Caco-2 (cell line): ENCODE data around the gene CDC42BPA. TPM values are rescaled to one million over a fixed set of nuclear protein-coding genes. Genes with fewer than 3 reads are reported as not detected.

Experiments used
- BruUV-seq: library from RNA; stranded (reverse); fragments of 400-500 nt; replicated peaks from 2 replicates; lab custom pipeline; 2021; lab: Mats Ljungman, UMichigan
- CTCF ChIA-PET: fragments of 300-600 bp; sonication (Branson Sonifier 250); formaldehyde crosslinking; loops from one replicate; lab custom pipeline; 2022; ENCODE audit warnings: antibody characterized with exemption; lab: Charles Lee
- POLR2A ChIA-PET: fragments of 300-600 bp; sonication (Branson Sonifier 250); formaldehyde crosslinking; loops from one replicate; lab custom pipeline; 2022; ENCODE audit warnings: antibody characterized with exemption; lab: Charles Lee
- DNase-seq, 2 experiments: peaks; one replicate each; pipeline versions ENCODE4 v3.0.0 to v3.0.0-alpha.2; 2020 to 2022
- H3K27me3 ChIP-seq: replicated peaks from 2 replicates; pipeline ENCODE4 v1.6.0; 2011; ENCODE audit warnings: low read length; ENCODE audit not compliant: control insufficient read depth, insufficient read depth
- H3K36me3 ChIP-seq: 2 replicates; pipeline ENCODE4 v1.5.1; 2011; ENCODE audit warnings: low read length; ENCODE audit not compliant: control insufficient read depth, insufficient read depth
- H3K4me1 ChIP-seq: fragments of 250-450 bp; sonication (Bioruptor Pico); 2 replicates; pipeline ENCODE4 v1.5.1; 2020; ENCODE audit warnings: mild to moderate bottlenecking
- H3K4me3 ChIP-seq: 2 replicates; pipeline ENCODE4 v1.5.1; 2011; ENCODE audit warnings: low read depth, mild to moderate bottlenecking, control low read depth, low read length
- H3K9me3 ChIP-seq: fragments of 250-450 bp; sonication (Bioruptor Pico); 2 replicates; pipeline ENCODE4 v1.5.1; 2020; ENCODE audit warnings: mild to moderate bottlenecking, moderate library complexity
- H3K27ac Mint-ChIP-seq: one replicate; pipeline ENCODE4 v1.8.0; 2022; ENCODE audit warnings: mixed read lengths; ENCODE audit not compliant: unreplicated experiment
- H3K27me3 Mint-ChIP-seq: one replicate; pipeline ENCODE4 v1.8.0; 2022; ENCODE audit warnings: mixed read lengths; ENCODE audit not compliant: insufficient read depth, unreplicated experiment
- H3K36me3 Mint-ChIP-seq: one replicate; pipeline ENCODE4 v1.8.0; 2022; ENCODE audit warnings: mild to moderate bottlenecking, mixed read lengths; ENCODE audit not compliant: insufficient read depth, unreplicated experiment
- H3K4me1 Mint-ChIP-seq: one replicate; pipeline ENCODE4 v1.8.0; 2022; ENCODE audit warnings: low read depth, mixed read lengths; ENCODE audit not compliant: unreplicated experiment
- H3K4me3 Mint-ChIP-seq: one replicate; pipeline ENCODE4 v1.8.0; 2022; ENCODE audit warnings: mild to moderate bottlenecking, moderate library complexity, mixed read lengths; ENCODE audit not compliant: unreplicated experiment
- H3K9me3 Mint-ChIP-seq: one replicate; pipeline ENCODE4 v1.8.0; 2022; ENCODE audit warnings: mixed read lengths; ENCODE audit not compliant: unreplicated experiment
- intact Hi-C: fragments of 100-400 bp; cut with micrococcal nuclease; formaldehyde crosslinking; loops from one replicate; pipeline ENCODE4 v1.10.0; 2022; ENCODE audit not compliant: unreplicated experiment
- total RNA-seq: library from RNA; stranded (reverse); gene quantifications from 2 replicates; pipeline ENCODE4 v1.2.3, GENCODE V29; 2022
- TF ChIP-seq, protein P1 (sequence below), 2 experiments: fragments of 200-600 bp in 1 of 2; IDR thresholded peaks; 1 replicate in 1 of 2; 2 replicates in 1 of 2; pipeline versions ENCODE4 v1.5.1 to v1.8.0; 2011 to 2022; ENCODE audit warnings: antibody characterized with exemption in 1 of 2, control low read depth in 1 of 2, inconsistent platforms in 1 of 2, low read depth in 1 of 2, low read length in 1 of 2, mild to moderate bottlenecking in 1 of 2, moderate library complexity in 1 of 2; ENCODE audit not compliant: insufficient read depth in 1 of 2, severe bottlenecking in 1 of 2, unreplicated experiment in 1 of 2

The CDC42BPA gene
- total RNA-seq, 1 experiment from 2014 or later: 38.3 TPM

DNA sequence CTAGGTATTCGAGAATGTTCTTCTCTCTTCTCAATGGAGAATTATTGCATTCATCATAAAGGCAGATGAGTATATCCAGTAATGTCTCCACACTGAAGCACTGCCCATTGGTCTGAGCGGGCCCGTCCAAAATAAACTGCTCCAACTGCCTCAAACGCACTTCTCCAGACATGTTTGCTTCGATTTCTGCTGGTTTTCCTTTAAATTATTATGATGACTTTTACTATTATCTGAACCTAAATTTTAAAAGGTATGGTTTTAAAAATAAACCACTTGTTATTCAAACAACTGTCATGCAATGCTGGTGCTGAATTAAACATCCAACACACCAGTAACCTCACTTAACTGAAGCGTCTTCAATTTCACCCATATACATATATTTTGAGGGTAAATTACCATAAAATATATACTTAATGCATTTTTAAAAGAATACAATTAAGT, 1.3 kb downstream of the CDC42BPA start:
- DNase-seq: peak in 1 of 2 experiments; percentile 7
- Mint-ChIP-seq H3K4me1 (peaks cover under 1% of the 10 kb centered on the region), H3K27me3 (no peaks in the 10 kb centered on the region), H3K9me3 (no peaks in the 10 kb centered on the region), H3K36me3 (no peaks in the 10 kb centered on the region), H3K4me3 (peak overlapping the region; percentile 97), H3K27ac (peak overlapping the region; percentile 94)
- Histone ChIP-seq H3K4me3 (peak overlapping the region; percentile 64), H3K4me1 (no peaks in the 10 kb centered on the region; the same call in 1 of the 2 replicates), H3K36me3 (no peaks in the 10 kb centered on the region), H3K27me3 (no peaks in the 10 kb centered on the region), H3K9me3 (no peaks in the 10 kb centered on the region)
- CTCF ChIA-PET: no interaction called here
- intact Hi-C loops: loop anchor here (1.0 to 10.0 kb wide), 2 partner anchors 78 to 82 kb away; no protein-coding TSS in a partner anchor
- TF ChIP-seq, protein P1, sequence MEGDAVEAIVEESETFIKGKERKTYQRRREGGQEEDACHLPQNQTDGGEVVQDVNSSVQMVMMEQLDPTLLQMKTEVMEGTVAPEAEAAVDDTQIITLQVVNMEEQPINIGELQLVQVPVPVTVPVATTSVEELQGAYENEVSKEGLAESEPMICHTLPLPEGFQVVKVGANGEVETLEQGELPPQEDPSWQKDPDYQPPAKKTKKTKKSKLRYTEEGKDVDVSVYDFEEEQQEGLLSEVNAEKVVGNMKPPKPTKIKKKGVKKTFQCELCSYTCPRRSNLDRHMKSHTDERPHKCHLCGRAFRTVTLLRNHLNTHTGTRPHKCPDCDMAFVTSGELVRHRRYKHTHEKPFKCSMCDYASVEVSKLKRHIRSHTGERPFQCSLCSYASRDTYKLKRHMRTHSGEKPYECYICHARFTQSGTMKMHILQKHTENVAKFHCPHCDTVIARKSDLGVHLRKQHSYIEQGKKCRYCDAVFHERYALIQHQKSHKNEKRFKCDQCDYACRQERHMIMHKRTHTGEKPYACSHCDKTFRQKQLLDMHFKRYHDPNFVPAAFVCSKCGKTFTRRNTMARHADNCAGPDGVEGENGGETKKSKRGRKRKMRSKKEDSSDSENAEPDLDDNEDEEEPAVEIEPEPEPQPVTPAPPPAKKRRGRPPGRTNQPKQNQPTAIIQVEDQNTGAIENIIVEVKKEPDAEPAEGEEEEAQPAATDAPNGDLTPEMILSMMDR (IDR thresholded peaks at IDR 0.05; ENCODE audit: insufficient read depth in 1 of 2, low read depth in 1 of 2, low read length in 1 of 2, severe bottlenecking in 1 of 2, unreplicated experiment in 1 of 2): no peak
- BruUV-seq: TSS peak; percentile 52
- POLR2A ChIA-PET: interaction anchor here (0.5 kb wide), 1 partner anchor 15 kb away, joined by 3 read pairs; no protein-coding TSS in a partner anchor

DNA sequence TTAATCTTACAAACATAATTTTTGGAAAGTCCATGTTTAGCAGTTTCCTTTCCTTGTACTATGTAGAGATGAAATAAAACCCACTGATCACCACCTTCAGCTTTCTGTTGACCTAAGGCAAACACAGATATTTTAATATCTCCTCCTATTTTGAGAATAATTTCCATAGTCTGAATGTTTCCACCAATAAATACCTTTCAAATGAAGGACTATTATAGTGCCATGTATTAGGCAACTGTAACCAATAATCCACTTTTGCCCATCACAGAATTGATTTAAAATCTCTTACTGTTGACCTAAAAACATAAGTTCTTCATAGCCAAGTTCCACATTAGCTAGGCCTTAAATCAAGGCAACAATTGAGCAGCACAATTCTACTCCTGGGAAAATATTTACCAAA, 1.8 kb downstream of the CDC42BPA start:
- POLR2A ChIA-PET: no interaction called here
- intact Hi-C loops: loop anchor here (10.0 kb wide), 1 partner anchor 78 kb away; no protein-coding TSS in a partner anchor
- H3K4me3 Mint-ChIP-seq: peak overlapping the region; percentile 97
- Histone ChIP-seq H3K9me3 (no peaks in the 10 kb centered on the region), H3K27me3 (no peaks in the 10 kb centered on the region), H3K4me3 (peak overlapping the region; percentile 64), H3K4me1 (no peaks in the 10 kb centered on the region; the same call in 1 of the 2 replicates), H3K36me3 (no peaks in the 10 kb centered on the region)
- no peaks in the 10 kb centered on the region for H3K27me3 Mint-ChIP-seq
- TF ChIP-seq, protein P1 (IDR thresholded peaks at IDR 0.05; ENCODE audit: insufficient read depth in 1 of 2, low read depth in 1 of 2, low read length in 1 of 2, severe bottlenecking in 1 of 2, unreplicated experiment in 1 of 2): no peak
- BruUV-seq: no TSS peak
- no peak for DNase-seq
- H3K4me1 Mint-ChIP-seq: peaks cover 6% of the 10 kb centered on the region
- no peaks in the 10 kb centered on the region for H3K9me3 Mint-ChIP-seq
- CTCF ChIA-PET: no interaction called here
- peak overlapping the region; percentile 94 for H3K27ac Mint-ChIP-seq
- no peaks in the 10 kb centered on the region for H3K36me3 Mint-ChIP-seq

DNA sequence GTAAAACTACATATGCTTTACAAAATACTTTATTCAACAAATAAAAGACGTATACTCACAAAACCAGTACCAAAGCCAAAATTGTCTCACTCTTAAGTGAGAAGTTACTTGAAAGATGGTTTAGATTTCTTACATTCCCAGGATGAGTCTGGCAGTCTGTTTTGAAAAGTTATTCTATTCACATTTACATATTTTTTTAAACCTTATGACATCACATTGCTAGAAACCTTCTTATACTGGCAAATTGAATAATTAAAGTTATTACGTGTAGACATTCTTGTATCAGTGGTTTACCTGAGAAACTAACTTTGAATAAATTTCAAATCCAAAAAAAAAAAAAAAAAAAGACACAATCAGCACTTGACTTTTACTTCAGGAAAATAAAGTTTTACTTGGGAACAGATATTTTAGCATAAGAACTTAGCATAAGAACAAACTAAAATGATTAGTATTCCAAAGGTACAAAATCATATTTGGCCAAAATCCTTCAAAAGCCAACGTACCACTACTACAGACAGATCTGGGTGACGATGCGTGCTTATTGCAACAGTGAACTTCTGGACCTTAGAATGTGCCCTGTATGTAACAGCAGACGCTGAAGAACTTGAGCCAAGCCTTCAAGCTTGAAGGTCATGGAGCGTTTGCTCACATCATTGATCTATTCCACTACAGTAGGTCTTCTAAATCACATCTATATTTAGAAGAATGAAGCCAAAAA, 2.5 kb downstream of the CDC42BPA start:
- Mint-ChIP-seq H3K27me3 (no peaks in the 10 kb centered on the region), H3K27ac (peak overlapping the region; percentile 94), H3K36me3 (no peaks in the 10 kb centered on the region), H3K4me3 (peak overlapping the region; percentile 97), H3K4me1 (peaks cover 7% of the 10 kb centered on the region), H3K9me3 (no peaks in the 10 kb centered on the region)
- peak overlapping the region; percentile 64 for H3K4me3 ChIP-seq
- TF ChIP-seq, protein P1 (IDR thresholded peaks at IDR 0.05; ENCODE audit: insufficient read depth in 1 of 2, low read depth in 1 of 2, low read length in 1 of 2, severe bottlenecking in 1 of 2, unreplicated experiment in 1 of 2): no peak
- BruUV-seq: no TSS peak
- no peaks in the 10 kb centered on the region for H3K27me3 ChIP-seq
- no peaks in the 10 kb centered on the region for H3K36me3 ChIP-seq
- peak; percentile 43 for DNase-seq
- H3K4me1 ChIP-seq: no peaks in the 10 kb centered on the region; the same call in 1 of the 2 replicates
- no peaks in the 10 kb centered on the region for H3K9me3 ChIP-seq
- ChIA-PET POLR2A (no interaction called here), CTCF (no interaction called here)
- intact Hi-C loops: loop anchor here (10.0 kb wide), 1 partner anchor 79 kb away; no protein-coding TSS in a partner anchor
